SU-DHL-6 (cell line): ENCODE data around the gene HOXB6.

Experiments used
- H2AFZ ChIP-seq: fragments of 200-600 bp; sonication (generic); 2 replicates; pipeline ENCODE4 v1.6.1; 2014; ENCODE audit warnings: low read depth, mild to moderate bottlenecking, moderate library complexity, mixed read lengths, antibody characterized with exemption, low read length; ENCODE audit not compliant: severe bottlenecking
- H3F3A ChIP-seq: fragments of 200-600 bp; shearing (Covaris generic); 2 replicates; pipeline ENCODE4 v1.6.0; 2016; ENCODE audit warnings: antibody characterized with exemption, mild to moderate bottlenecking; ENCODE audit not compliant: insufficient read depth
- H3K27ac ChIP-seq: fragments of 200-600 bp; sonication (generic); 2 replicates; pipeline ENCODE4 v1.5.1; 2016; ENCODE audit warnings: low read depth, mild to moderate bottlenecking, low read length, moderate library complexity, mixed read lengths
- H3K27me3 ChIP-seq: fragments of 200-600 bp; sonication (generic), shearing (Covaris generic); 2 replicates; pipeline ENCODE4 v1.6.0; 2014; ENCODE audit warnings: mild to moderate bottlenecking, low read length
- H3K36me3 ChIP-seq: fragments of 200-600 bp; sonication (generic); 2 replicates; pipeline ENCODE4 v1.6.1; 2014; ENCODE audit warnings: mild to moderate bottlenecking, low read length, mixed read lengths
- H3K4me2 ChIP-seq: fragments of 300-600, 200-600 bp; shearing (Covaris generic), sonication (generic); 2 replicates; pipeline ENCODE4 v1.6.0; 2014; ENCODE audit warnings: low read length, low read depth, mild to moderate bottlenecking; ENCODE audit not compliant: poor library complexity, severe bottlenecking
- H3K4me3 ChIP-seq: fragments of 200-600 bp; sonication (generic); 2 replicates; pipeline ENCODE4 v1.5.1; 2014; ENCODE audit warnings: antibody characterized with exemption, low read length, mild to moderate bottlenecking, mixed read lengths; ENCODE audit not compliant: insufficient read depth, poor library complexity, severe bottlenecking
- H3K79me2 ChIP-seq: fragments of 200-600 bp; sonication (generic); 2 replicates; pipeline ENCODE4 v1.6.1; 2014; ENCODE audit warnings: mild to moderate bottlenecking, low read length, moderate library complexity; ENCODE audit not compliant: insufficient read depth
- H3K9ac ChIP-seq: fragments of 200-600 bp; sonication (generic); 2 replicates; pipeline ENCODE4 v1.7.0; 2014; ENCODE audit warnings: mild to moderate bottlenecking, low read length
- H3K9me2 ChIP-seq: fragments of 200-600 bp; sonication (generic); replicated peaks from 2 replicates; pipeline ENCODE4 v1.6.1; 2014; ENCODE audit warnings: low read length; ENCODE audit not compliant: insufficient read depth
- H3K9me3 ChIP-seq: fragments of 200-600 bp; sonication (generic); 2 replicates; pipeline ENCODE4 v1.6.1; 2014; ENCODE audit warnings: low read length, mixed read lengths; ENCODE audit not compliant: insufficient read depth
- H4K20me1 ChIP-seq: fragments of 200-600 bp; sonication (generic); 2 replicates; pipeline ENCODE4 v1.6.1; 2014; ENCODE audit warnings: low read depth, mild to moderate bottlenecking, antibody characterized with exemption, low read length, moderate library complexity, mixed read lengths
- CTCF ChIP-seq: fragments of 200-600 bp; sonication (generic); IDR thresholded peaks from one replicate; pipeline ENCODE4 v1.5.1; 2017; ENCODE audit warnings: antibody characterized with exemption, mild to moderate bottlenecking, low read length, moderate library complexity; ENCODE audit not compliant: insufficient read depth, poor library complexity, severe bottlenecking
- EZH2phosphoT487 ChIP-seq: fragments of 200-600 bp; sonication (generic), shearing (Covaris generic); conservative IDR thresholded peaks from 2 replicates; pipeline ENCODE4 v1.6.1; 2018; ENCODE audit warnings: mild to moderate bottlenecking, antibody characterized with exemption, low read length, moderate library complexity, mixed read lengths

The HOXB6 gene

GRCh38 chr17:48591255-48592056, 13.3 kb downstream of the HOXB6 start:
- no peak for TF ChIP-seq EZH2phosphoT487
- TF ChIP-seq CTCF = no peak
- no peaks in the 10 kb centered on the region for H3K27me3 ChIP-seq
- H3K9me3 ChIP-seq = no peaks in the 10 kb centered on the region
- H3K36me3 ChIP-seq = no peaks in the 10 kb centered on the region
- no peak overlapping the region for H3K4me3 ChIP-seq
- H2AFZ ChIP-seq = no peak overlapping the region
- no peaks in the 10 kb centered on the region for H3K9me2 ChIP-seq
- H3K79me2 ChIP-seq = no peaks in the 10 kb centered on the region
- no peaks in the 10 kb centered on the region for H4K20me1 ChIP-seq
- H3K27ac ChIP-seq = no peak overlapping the region
- H3K9ac ChIP-seq = no peak overlapping the region
- no peak overlapping the region for H3K4me2 ChIP-seq
- H3F3A ChIP-seq = no peaks in the 10 kb centered on the region

GRCh38 chr17:48590607-48591161, 14.1 kb downstream of the HOXB6 start:
- Histone ChIP-seq H3K4me2 (no peak overlapping the region), H3K9ac (no peak overlapping the region), H3K9me3 (no peaks in the 10 kb centered on the region), H3K27me3 (no peaks in the 10 kb centered on the region), H3K79me2 (no peaks in the 10 kb centered on the region), H3F3A (no peaks in the 10 kb centered on the region), H3K36me3 (no peaks in the 10 kb centered on the region), H4K20me1 (no peaks in the 10 kb centered on the region), H3K9me2 (no peaks in the 10 kb centered on the region), H2AFZ (no peak overlapping the region), H3K4me3 (no peak overlapping the region), H3K27ac (no peak overlapping the region)
- TF ChIP-seq EZH2phosphoT487 = no peak
- no peak for TF ChIP-seq CTCF

GRCh38 chr17:48589831-48590606, 14.8 kb downstream of the HOXB6 start, which contains the start of gene HOXB3:
HOXB3 (minus strand) TSS chr17:48590241; CDS start chr17:48552474, 37,767 bp downstream.
- Histone ChIP-seq H3K27ac (no peak within 1 kb of the TSS), H3K9me3 (no peaks in the 10 kb centered on the region), H3K27me3 (no peaks in the 10 kb centered on the region), H3K9ac (no peak within 1 kb of the TSS), H2AFZ (no peak within 1 kb of the TSS), H3K9me2 (no peaks in the 10 kb centered on the region), H3F3A (no peaks in the 10 kb centered on the region), H3K4me2 (no peak within 1 kb of the TSS), H3K36me3 (no peaks in the 10 kb centered on the region), H4K20me1 (no peaks in the 10 kb centered on the region), H3K79me2 (no peaks in the 10 kb centered on the region), H3K4me3 (no peak within 1 kb of the TSS)
- TF ChIP-seq CTCF (no peak), EZH2phosphoT487 (no peak)
